WI38 (cell line): ENCODE results near the gene DCLK1.

Experiments
- H3K4me3 ChIP-seq: 2 replicates; pipeline ENCODE4 v1.5.1; 2011; ENCODE audit warnings: low read depth, mild to moderate bottlenecking, control low read depth, low read length
- TF ChIP-seq, protein P1 (sequence below): IDR thresholded peaks from 2 replicates; pipeline ENCODE4 v1.5.1; 2012; ENCODE audit warnings: low read depth, mild to moderate bottlenecking, control low read depth, low read length

DCLK1 gene

DNA sequence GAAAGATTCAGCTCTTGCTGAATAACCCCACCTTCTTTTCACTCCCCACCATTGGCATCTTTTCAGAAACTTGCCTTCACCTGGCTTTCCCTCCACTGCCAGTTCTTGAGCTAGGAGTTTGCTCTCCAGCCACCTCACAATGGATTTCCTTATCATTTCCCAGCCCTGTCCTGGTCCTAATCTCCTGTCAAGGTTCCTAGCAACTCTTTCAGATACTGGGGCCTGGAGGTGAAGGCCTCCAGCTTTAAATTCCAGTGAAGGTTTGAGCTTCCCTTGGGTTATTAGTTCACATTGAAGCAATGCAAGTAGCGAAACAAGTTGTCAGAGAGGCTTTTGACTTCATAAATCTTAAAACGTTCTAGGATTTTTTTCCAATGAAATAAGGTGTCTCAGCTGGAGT lies 333.9 kb downstream of the DCLK1 start:
- TF ChIP-seq, protein P1, sequence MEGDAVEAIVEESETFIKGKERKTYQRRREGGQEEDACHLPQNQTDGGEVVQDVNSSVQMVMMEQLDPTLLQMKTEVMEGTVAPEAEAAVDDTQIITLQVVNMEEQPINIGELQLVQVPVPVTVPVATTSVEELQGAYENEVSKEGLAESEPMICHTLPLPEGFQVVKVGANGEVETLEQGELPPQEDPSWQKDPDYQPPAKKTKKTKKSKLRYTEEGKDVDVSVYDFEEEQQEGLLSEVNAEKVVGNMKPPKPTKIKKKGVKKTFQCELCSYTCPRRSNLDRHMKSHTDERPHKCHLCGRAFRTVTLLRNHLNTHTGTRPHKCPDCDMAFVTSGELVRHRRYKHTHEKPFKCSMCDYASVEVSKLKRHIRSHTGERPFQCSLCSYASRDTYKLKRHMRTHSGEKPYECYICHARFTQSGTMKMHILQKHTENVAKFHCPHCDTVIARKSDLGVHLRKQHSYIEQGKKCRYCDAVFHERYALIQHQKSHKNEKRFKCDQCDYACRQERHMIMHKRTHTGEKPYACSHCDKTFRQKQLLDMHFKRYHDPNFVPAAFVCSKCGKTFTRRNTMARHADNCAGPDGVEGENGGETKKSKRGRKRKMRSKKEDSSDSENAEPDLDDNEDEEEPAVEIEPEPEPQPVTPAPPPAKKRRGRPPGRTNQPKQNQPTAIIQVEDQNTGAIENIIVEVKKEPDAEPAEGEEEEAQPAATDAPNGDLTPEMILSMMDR: no peak
- no peak overlapping the region for H3K4me3 ChIP-seq

GRCh38 chr13:35796623-35797022 lies 334.6 kb downstream of the DCLK1 start:
- TF ChIP-seq, protein P1: no peak
- no peak overlapping the region for H3K4me3 ChIP-seq

DNA sequence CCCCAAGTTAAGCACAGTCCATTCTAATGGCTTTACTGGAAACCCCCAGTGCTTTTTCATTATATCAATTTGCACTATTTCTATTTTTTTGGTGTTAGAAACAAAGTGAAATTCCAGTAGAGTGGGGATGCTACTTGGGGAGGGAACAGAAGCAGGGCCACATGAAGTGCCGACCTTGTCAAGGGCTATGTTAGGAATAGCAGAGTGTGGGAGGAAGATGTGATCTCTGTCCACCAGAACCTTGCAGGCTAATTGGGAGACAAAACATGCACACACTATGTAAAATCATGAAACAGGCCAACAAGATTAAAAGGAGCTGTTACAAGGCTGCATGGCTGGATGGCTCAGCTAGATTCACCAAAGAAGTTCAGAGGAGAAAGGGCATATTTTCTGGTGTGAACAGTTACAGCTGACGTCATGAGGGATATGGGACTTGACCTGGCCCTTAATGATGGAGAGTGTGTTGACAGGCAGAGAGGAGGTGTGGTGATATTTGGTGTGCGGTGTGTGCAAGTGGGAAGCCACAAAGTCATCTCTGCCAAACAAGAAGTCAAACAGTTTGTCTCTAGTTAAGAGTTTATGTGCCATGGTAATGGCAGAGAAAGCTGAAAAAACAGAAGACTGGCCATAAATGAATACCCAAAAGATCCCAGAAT lies 336.3 kb downstream of the DCLK1 start:
- H3K4me3 ChIP-seq: no peak overlapping the region
- TF ChIP-seq, protein P1: no peak

DNA sequence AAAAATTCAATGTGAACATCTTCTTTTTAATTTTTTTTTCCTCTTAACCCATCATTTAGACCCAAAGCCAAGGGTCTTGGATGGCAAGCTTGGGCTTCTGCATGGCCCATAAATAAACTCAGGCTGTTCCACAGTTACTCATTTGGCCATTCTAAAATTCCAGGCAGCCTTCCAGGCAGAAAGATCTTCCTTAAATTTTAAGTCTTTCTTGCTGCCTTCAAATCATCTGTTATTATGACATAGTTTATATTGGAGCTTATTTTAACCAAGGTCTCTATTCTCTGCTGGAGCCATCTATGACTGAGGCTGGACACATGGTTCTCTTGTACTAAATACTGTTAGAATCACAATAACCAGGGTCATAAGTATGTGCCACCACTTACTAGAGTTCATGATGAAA lies 337.4 kb downstream of the DCLK1 start:
- TF ChIP-seq, protein P1: no peak
- no peak overlapping the region for H3K4me3 ChIP-seq

DNA sequence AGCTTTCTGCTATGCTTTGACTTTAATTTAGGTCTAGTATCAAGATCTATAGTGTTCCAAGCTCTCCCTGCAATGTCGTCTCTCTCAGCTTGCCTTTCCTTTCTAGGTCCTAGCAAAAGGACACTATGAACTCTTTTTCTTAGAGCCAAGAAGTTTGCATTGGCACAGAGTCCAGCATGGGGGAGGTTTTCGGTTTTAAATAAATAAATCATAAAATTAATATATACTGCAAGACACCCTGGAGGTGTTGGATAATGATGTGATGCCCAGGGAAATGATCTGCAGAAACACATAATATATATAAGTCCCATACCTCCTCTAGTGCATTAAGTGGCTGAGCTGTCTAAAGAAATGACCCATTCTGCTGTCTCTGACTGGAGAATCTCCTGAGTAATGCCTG lies 338.3 kb downstream of the DCLK1 start:
- TF ChIP-seq, protein P1: no peak
- no peak overlapping the region for H3K4me3 ChIP-seq

GRCh38 chr13:35792021-35792420 lies 339.2 kb downstream of the DCLK1 start:
- TF ChIP-seq, protein P1: no peak
- no peak overlapping the region for H3K4me3 ChIP-seq

GRCh38 chr13:35791184-35791851 lies 339.9 kb downstream of the DCLK1 start:
- no peak overlapping the region for H3K4me3 ChIP-seq
- TF ChIP-seq, protein P1: no peak
